GM18517 (cell line): ENCODE measurements around the gene IPO11.
"Not testable (repeated sequence)": the region's sequence is repeated elsewhere in the genome, so short reads cannot be mapped to it uniquely, and the experiment has no call there.

ENCODE experiments used
- ATAC-seq: cut with Tn5 transposase; IDR thresholded peaks from one replicate; pipeline ENCODE4 v1.9.1; 2021; ENCODE audit warnings: mild to moderate bottlenecking, moderate library complexity; ENCODE audit not compliant: unreplicated experiment

The IPO11 gene

DNA sequence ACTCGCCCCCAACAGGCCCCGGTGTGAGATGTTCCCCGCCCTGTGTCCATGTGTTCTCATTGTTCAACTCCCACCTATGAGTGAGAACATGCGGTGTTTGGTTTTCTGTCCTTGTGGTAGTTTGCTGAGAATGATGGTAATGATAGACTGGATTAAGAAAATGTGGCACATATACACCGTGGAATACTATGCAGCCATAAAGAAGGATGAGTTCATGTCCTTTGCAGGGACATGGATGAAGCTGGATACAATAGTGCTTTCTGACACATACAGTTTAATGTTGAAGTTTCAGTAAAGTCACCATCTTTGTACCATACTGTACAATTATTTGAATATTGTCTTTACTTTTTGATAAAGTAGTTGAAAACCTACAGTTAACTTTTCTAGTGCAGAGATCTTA, 96.2 kb downstream of the IPO11 start:
- ATAC-seq: not testable (repeated sequence)

DNA sequence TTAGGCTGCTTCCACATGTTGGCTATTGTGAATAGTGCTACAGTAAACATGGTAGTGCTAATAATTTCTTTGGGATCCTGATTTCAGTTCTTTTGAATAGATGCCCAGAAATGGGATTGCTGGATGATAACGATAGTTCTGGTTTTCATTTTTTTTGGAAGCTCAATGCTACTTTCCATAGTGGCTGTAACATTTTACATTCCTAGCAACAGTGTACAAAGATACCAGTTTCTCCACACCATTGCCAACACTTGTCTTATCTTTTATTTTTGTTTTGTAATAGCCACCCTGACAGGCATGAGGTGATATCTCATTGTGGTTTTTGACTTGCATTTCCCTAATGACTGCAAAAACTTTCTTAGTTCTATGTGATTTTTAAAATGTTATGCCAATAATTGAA, 97.2 kb downstream of the IPO11 start:
- no peak for ATAC-seq

DNA sequence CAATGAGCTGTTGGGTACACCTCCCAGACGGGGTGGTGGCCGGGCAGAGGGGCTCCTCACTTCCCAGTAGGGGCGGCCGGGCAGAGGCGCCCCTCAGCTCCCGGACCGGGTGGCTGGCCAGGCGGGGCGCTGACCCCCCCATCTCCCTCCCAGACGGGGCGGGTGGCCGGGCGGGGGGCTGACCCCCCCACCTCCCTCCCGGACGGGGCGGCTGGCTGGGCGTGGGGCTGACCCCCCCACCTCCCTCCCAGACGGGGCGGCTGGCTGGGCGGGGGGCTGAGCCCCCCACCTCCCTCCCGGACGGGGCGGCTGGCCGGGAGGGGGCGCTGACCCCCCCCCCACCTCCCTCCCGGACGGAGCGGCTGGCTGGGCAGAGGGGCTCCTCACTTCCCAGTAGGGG, 100.5 kb downstream of the IPO11 start:
- not testable (repeated sequence) for ATAC-seq

DNA sequence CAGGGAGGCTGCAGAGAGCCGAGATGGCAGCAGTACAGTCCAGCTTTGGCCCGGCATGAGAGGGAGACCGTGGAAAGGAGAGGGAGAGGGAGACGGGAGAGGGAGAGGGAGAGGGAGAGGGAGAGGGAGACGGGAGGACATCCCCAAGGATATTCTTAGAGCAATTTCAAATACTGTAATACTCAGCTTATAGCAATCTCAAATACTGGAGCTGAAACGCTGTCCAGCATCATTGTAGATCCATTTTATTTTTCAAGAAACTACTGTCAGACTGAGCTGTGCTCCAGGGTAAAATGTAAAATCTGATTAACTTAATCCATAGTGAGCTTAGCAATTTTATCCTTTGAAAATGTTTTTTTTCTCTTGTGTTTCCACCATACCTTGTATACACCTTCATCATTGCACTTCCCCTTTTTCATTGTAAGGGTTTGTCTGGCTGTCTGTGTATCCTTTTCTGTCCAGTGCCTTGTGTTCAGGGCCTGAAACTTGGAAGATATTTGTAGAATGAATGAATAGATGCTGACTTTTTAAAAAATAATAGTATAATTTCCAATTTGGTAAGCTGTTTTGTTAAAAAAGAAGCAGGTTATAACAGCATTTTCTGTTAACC, 102.1 kb downstream of the IPO11 start:
- no peak for ATAC-seq

DNA sequence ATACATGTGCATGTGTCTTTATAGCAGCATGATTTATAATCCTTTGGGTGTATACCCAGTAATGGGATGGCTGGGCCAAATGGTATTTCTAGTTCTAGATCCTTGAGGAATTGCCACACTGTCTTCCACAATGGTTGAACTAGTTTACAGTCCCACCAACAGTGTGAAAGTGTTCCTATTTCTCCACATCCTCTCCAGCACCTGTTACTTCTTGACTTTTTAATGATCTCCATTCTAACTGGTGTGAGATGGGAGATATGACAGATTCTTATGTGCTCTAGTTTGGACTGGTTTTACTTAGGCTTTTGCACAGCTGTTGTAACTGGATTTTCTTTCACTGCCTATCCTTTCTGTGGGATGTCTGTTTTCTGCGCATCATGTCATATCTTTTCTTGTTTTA, 108.2 kb downstream of the IPO11 start:
- ATAC-seq: not testable (repeated sequence)

DNA sequence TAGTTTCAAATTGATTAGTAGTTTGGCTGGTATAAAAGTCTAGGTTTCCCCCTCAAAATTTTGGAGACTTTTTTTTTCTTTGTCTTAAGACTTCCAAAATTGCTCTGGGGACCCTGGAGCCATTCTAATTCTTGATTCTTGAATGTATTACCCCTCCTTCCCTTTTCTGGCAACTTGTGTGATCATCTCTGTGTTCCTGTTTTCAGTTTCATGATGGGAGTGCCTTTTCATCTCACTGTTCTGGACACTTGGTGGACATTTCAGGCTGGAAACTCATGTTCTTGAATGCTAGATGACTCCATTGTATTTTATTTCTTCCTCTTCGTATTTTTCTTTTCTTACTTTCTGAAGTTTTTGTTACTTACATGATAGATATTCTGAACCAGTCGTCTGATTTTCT, 108.8 kb downstream of the IPO11 start:
- ATAC-seq: no peak

DNA sequence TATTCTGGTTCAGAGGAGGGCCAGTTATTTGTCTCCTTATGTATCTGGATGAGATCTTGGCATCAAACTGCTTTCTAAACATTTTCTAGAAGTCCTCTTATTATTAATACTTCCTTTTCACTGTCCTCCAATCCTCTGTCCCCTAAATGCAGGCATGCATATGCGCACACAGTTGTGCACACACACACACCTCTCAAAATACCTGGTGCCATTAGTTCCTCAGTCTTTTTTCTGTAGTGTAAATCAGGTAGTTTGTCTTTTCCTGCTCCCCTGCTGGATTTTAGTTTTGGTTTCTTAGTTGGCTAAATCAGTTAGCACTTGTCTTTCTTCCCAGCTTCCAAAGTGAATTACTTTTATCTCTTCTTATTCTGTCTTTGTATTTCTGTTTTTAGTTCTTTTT, 110.2 kb downstream of the IPO11 start:
- no peak for ATAC-seq

DNA sequence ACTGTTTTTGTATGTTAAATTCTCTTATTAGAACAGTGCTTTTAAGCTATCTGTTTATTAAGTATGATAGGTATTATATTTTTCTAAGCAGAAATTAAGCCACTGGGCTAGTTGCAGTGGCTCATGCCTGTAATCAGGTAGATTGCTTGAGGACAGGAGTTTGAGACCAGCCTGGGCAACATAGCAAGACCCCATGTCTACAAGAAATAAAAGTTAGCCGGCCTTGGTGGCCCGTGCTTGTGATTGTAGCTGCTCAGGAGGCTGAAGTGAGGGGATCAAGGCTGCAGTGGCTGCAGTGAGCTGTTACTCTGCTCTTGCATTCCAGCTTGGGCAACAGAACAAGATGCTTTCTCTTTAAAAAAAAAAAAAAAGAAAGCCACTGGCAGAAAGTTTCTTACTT, 121.0 kb downstream of the IPO11 start:
- no peak for ATAC-seq

DNA sequence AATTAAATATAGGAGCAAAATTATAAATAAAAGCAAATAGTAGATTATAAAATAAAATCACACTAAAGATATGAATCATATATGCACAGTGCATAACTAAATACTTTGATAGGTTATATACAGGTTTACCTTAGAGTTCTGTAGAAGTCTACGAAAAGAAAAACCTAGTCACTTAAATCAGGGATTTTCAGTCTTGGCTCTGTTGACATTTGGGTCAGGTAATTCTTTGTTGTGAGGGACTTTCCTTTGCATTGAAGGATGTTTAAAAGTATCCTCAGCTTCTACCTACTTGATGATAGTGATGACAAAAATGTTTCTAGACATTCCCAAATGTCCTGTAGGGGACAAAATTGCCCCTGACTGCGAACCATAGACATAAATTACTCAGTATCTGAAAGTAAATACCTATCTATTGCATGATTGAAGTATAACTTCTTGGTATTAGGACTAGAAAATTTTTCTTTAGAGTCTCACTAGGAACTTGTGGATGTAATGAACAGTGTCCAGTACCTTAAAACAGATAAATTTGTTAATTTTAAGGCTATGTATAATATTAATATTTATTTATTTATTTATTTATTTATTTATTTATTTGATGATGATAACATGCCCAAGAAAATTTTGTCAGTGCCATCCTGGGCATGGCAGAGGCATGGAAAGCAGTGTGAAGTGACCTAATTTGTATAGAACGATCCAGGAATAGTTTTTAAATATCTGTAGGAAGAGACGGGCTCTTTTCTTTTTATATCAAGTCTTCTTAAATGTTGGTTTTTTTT, 122.1 kb downstream of the IPO11 start:
- no peak for ATAC-seq

DNA sequence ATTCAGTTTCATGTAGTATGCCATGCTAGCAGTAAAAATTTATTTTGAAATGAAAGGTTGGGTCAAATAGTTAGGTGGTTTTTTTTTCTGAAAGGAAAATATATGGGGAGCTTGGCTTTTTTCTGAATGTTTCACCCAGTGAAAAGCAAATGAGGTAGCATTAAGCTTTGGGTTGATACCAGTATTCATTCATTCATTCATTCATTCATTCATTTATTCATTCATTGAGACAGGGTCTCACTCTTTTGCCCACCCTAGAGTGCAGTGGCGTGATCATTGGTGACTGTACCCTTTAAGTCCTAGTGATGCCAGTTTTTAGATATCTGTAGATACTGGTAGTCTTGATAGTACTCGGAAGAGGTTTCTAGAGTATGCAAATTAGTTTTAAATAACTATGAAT, 123.7 kb downstream of the IPO11 start:
- no peak for ATAC-seq

DNA sequence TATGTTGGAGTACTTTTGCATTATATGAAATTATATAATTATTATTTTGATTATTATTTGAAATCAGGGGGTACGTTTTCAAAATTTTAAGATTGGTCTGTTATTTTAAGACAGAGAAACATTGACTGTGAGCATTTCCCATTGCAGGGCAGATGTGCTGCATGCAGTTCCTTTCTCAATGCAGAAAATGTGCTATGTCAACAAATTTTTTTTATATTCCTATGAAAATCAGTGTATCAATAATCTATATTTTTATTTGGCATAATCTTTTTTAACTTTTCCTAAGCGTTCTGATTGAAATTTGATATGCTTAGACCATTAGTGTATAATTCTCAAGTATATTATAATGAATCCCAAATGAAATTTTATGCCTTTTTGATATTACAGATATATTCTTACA, 124.2 kb downstream of the IPO11 start:
- no peak for ATAC-seq

DNA sequence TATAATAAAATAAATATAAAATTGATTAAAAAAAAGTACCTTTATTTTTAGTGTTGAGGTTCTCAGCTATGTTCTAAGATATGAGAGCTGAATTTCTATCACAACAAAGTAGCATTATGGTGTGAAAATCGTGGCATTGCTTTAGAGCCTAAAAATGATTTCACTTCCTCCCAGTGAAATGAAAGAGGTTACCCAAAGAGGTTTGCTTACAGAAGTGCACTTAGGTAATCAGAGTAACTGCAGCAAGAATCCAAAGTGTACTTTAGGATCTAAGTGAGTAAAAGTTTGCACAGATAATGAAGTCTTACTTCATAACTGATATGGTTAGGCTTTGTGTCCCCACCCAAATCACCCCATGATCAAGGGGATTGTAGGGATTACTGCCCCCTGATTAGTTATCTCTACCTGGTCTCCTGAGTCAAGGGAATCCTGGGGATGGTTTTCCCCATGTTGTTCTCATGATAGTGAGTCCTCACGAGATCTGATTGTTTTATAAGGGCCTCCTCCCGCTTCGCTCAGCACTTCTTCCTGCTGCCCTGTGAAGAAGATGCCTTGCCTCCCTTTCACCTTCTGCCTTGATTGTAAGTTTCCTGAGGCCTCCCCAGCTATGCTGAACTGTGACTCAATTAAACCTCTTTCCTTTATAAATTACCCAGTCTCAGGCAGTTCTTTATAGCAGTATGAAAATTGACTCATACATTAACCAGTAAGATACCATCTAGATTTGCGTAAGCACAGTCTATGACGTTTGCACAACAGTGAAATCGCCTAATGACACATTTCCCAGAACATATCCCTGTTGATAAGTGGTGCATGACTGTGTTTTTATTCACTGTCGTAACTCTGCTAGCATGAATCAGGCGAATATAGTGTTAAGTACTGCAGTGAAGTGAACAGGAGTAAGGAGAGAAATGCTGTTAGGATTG, 125.7 kb downstream of the IPO11 start:
- no peak for ATAC-seq

DNA sequence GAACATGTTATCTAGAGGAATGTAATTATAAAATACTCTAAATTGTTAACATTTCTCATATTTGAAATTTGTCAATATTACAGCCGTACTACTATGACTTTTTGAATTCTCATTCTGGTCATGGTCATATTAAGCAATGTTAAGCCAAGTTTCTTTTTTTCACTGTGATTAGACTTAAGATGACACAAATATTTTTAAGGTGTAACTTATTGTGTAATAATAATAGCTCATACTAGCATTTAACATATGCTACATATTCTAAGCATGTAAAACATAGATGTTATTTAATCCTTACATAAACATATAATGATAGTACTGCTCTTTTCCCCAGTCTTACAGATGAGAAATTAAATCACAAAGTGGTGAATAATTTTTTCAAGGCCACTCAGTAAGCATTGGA, 130.2 kb downstream of the IPO11 start:
- ATAC-seq: no peak

DNA sequence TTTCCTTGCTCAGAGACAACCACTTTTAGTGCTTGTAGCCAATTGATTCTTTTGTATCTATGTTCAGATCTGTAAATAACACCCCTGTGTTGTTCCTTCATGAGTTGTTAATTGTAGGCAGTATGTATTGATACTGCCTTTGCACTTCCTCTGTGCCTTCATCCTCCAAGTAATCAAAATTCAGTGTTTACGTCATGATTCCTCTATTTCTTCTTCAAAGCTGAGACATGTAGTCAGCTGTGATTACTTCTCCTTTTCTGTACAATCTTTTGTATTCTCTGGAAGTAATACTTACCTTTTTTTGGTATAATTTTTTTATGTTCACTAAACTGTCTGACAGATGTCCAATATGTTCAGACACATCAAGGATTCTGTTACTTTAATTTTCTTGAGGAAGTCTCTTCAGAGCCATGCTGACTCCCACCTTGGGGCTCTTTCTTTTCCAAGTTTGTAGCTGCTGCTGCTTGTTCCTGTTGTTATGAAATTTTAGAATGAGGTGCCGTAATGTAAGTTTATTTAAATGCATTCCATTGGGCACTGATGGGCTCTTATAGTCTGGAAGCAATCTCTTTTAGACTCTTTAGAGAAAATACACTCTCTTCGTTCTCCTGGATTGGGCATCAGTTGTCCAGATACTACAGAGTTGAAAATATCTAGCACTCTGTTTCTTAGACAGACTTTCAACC, 135.5 kb downstream of the IPO11 start:
- no peak for ATAC-seq

DNA sequence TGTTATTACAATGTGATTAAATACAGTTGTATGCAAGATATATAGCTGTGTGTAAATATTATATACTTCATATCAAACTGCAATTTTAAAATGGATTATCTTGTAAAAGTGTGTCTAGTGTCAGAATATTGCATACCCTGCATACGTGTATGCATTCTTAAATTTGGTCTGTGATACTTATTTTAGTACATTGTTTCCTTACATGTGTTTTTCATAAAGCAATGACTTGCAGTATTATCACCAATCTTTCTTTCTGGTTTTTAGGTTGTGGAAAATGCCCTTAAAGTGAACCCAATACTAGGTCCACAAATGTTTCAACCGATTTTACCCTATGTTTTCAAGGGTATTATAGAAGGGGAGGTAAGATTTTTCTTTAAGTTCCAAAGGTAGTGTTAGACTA, 137.5 kb downstream of the IPO11 start:
- no peak for ATAC-seq

DNA sequence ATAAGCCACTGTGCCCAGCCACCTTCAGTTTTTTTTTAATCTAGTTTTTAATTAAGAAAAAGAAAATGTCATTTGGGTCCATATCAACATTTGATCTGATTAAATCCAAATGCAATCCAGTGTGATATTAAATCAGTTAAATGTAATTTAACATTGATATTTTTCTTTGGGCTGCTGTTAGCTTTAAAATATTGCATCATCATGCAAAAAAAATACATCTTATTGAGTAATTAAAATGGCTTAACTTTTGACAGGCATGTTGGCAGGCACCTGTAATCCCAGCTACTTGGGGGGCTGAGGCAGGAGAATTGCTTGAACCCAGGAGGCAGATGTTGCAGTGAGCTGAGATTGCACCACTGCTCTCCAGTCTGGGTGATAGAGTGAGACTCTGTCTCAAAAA, 143.4 kb downstream of the IPO11 start:
- no peak for ATAC-seq

DNA sequence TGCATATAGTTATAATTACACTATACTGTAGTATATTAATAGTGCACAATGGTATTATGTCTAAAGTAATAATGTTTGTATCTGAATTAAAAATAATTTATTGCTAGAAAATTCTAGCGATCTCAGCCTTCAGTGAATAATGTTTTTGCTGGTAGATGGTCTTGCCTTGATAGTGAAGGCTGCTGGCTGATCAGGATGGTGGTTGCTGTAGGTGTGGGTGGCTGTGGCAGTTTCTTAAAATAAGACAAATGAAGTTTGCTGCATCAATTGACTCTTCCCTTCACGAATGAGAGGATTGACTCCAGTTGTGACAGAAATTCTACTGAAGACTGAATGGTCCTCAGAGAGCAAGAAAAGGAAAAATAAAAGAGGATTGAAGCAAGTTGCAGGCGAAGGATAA, 146.4 kb downstream of the IPO11 start:
- ATAC-seq: no peak

DNA sequence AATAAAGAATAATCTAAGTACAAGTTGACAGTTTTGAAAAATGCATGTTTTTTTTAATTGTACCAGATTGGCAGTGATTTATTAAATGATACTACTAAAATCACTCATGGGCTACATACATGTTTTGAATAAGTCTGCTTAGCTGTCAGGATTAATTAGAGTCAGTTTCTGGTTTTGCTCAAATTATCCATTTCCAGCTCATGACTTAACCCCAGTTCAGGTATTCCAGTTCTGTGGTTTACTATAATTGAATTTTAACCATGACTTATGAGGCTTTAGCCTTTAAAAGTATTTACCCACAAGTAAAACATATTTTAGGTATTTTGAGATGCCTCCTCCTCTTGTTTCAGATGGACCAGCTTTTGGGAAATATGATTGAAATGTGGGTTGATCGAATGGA, 148.2 kb downstream of the IPO11 start:
- no peak for ATAC-seq

DNA sequence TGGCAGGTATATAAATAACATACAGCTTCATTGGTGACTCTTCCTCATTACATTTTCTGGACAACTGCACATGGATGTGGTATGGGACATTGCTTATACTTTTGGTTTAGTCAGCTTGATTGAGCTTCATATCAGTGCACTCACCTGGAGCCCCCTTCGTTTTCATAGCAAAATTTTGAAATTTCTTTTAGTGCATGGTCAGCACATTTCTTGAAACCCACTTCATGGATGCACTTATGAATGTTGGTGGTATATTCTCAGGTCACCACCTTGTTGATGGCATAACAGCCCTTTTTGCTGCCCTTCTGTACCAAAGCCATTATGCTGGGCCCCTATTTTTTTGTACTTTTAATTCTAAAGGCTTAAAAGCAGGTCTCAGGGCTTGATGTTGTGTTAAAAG, 149.3 kb downstream of the IPO11 start:
- no peak for ATAC-seq

DNA sequence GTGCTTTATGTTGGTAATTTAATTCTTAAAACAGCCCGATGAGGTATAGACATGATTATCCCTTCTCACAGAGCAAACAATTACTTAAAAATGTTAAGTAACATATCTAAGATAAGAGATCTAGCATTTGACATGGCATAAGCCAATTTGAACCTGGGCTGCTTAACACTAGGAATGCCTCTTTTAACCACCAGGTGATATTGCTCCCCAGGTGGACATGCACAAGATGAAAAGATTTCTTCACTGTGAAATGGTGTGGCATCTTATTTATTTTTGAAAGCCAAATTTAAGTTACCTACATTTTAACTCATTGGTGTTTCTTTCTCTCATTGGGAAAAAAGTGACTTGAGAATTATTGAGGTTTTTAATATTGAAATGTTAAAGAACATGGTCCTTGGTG, 150.3 kb downstream of the IPO11 start:
- no peak for ATAC-seq

DNA sequence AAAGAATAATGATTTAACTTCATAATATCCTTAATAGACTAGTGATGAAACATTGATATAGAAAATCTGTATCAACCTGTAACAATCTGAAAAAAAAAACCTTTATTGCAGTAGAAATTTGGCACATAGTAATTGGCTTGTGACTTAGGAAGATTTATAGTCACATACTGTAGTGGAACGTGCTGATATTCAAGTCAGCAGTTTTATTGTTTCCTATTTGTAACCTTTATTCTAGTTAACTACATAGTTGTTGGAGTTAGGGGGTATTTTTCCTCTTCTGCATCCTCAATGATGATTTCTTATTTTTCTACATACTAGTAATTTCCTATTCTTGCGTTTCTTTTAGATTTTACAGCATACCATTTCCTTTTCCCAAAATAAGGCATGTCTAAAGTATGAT, 151.5 kb downstream of the IPO11 start:
- no peak for ATAC-seq
